ENCODE measurements around the gene BMP7.
"Not testable (repeated sequence)": the region's sequence is repeated elsewhere in the genome, so short reads cannot be mapped to it uniquely, and the experiment has no call there.

BMP7 gene

DNA sequence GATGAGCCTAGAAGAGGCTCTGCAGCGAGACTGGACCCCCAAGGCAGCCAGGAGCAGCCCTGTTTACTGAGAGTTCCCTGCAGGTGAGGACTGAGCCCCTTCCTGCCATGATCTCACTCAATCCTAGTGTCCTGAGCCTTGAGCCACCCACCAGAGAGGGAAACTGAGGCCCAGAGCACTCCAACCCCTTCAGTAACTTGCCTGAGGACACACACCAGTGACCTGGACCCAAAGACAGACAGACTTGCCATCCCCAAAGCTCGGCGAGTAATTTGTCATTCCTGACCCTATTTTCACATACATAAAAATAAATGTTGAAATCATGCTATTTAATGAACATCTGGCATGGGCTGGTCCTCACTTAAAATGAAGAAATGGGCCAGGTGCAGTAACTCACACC is 16.7 kb downstream of the BMP7 start:
- DNase-seq (ENCODE audit: low read depth in 2 of 2) = no peak

DNA sequence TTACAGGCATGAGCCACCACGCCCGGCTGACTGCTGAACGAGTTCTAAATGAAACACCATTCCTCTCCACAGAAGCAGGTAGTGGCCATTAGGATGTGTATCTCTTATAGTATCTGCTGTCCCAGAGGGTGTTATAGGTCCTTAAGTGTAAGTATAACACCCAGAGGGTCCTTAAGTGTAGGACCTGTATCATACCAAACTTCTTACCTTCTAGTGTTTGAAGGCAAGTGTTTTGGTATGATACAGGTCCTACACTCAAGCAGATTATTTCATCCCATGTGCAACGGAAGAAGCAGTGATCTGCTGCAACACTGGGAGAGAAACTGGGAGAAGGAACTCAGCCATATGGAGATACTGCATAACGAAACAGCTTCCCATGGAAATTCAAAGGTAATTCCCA is 17.4 kb downstream of the BMP7 start:
- DNase-seq (ENCODE audit: low read depth in 2 of 2) = no peak

DNA sequence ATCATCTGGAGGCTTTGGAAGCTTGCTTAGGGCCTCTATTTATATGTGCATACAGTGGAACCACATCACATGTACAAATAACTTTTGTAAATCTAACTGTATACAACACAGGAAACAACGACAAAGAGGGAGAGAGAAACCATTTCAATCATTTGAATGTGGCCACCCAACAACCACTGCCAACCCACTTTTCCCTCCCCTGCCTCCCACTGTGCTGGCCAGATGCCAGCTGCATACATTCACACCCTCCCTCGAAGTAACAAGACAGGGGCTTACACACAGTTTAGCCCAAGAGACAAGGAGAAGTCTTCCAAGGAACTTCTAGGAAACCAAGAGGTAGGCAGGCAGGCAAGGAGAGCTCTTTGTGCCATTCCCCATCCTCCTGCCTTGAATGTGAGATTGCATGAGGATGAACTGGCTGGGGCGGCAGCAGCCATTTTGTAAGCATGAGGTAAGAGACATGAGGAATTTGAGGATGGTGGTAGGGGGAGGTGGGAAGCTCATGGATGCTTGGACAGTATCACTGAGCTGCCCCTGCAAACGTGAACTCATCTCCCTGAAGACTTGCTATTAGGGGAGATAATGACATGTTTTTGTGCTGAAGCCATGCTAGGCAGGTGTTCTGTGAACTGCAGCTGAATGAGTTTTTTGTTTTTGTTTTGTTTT is 18.2 kb downstream of the BMP7 start:
- DNase-seq (ENCODE audit: low read depth in 2 of 2) = no peak

DNA sequence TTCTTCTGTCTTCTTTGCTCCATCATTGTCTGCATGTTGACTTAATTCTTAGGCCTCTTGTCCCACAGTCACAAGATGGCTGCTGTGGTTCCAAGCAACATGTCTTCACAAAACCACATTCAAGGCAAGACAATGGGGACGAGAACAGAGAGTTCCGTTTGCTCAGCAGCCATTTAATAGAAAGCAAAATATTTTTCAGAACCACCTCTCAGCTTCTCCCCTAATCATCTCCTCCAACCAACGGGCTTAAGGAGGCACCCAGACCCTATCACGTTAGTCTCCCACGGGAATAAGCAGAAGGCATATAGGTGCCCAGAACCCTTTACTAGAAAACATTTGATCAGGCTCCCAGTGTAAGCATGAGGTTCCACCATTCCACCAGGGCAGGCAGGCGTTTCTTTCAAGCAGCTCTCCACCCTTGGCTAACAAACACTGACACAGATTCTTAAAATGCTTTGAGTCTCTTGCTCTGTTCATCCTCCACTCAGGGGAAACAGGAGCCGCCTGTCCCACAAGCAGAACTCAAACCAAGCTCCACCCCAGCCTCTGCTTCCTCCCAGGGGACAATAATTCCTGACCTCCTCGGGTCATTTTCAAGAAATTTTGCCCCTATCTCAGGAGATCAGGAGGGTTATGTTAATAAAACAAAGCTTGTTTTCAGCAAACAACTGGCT is 19.0 kb downstream of the BMP7 start:
- DNase-seq (ENCODE audit: low read depth in 2 of 2) = no peak

DNA sequence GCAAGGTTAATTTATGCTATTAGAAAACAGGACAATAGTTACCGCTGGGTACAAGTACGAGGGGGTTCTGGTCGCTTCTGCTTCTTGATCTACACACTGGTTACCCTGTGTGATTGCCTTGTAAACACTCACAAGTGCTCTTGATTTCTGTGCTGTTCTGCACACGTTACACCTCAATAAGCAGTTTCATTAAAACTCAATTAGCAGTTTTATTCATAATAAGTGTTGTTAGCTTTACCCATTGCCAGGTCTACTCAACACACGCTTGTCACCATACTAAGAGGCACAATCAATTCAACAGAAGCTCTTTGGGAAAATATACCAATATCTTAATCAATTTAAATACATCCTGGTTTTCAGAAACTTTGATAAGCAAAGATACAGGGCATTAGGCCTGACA is 20.4 kb downstream of the BMP7 start:
- no peak for DNase-seq (ENCODE audit: low read depth in 2 of 2)

DNA sequence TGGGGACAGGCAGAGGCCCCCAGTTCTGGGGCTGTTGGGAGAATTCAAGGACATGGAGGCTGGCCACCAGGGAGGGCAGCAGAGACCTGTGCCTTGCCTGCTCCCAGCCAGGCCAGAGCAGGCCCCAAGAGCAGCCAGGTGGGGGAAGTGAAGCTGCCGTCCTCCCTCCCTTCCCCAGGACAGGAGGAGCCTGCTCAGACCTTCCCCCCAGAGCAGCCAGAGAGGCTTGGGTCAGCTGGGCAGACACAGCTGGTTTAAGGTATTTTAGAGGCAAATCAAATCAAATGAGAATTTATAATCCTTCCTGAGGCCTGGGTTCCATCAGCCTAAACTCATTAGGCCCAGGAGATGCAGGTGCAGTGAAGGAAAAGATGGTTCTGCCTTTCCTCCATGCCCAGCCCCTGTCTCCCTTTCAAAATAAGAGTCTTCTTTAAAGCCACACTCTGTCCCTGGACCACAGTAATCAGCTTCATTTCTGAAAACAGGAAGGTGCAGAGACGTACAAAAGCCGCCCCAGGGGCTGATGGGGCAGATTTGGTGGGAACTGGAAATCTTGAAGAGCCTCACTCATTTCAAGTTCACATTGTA is 21.7 kb downstream of the BMP7 start:
- DNase-seq (ENCODE audit: low read depth in 2 of 2) = no peak

DNA sequence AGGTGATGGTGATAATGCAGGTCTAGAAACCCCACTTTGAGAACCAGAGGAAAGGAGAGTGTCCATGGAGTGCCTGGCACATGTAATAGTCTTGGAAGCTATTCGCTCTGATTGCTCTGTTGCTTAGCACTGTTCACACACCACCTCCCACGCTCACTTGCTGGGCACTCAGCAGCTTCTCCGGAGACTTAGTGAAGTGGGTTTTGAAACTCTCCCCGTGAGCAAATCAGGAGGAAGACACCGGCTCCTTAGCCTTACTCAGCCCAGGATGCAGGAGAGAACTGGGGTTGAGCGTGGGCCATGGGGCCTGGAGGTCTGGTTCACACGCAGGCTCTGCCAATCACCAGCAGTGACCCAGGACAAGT is 22.2 kb downstream of the BMP7 start:
- DNase-seq (ENCODE audit: low read depth in 2 of 2) = no peak

DNA sequence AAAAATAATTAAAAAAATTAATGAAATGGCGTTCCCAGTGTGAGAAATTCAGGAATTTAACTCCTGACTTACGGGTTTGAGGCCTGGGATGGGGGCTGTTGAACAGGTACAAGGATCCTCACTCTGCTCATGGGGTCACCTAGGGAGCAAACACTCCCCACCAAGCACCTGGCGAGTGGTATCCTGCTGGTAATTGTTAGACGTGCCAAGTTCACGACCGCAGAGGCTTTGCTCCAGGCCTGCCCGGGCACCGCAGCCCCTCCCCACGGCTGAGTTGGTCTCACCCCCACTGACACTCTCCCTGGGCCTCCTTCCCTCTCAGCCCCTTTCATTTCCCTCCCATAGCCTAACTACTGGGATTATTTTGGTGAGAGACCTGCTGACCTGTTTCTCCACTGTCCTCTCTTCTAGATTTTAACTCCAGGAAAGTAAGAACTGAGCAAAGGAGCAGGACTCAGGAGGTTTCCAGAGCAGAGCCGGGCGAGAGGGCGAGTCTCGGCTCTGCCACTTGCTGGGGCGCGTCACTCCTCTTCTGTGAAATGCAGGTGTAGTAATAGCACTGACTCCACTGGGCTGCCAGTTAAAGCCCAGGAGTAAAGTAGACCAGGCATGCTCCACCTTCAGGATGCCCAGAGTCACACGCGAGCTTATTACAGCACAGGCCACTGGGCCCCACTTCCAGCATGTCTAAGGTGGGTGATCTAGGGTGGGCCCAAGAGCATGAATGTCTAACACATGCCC is 22.8 kb downstream of the BMP7 start:
- no peak for DNase-seq (ENCODE audit: low read depth in 2 of 2)

DNA sequence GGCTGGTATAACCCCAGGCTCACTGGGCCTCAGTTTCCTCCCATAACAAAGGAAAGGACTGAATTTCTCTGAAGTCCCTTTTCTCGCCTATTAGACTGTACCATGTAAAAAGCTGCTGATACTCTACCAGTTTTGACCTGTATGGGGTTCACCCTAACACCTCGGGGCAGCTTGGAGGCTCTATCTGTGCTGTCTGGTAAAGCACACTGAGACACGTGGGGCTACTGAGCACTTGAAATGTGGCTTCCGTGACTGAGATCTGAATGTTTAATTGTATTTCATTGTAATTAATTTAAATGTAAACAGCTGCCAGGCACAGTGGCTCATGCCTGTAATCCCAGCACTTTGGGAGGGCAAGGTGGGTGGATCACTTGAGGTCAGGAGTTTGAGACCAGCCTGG is 24.0 kb downstream of the BMP7 start:
- DNase-seq (ENCODE audit: low read depth in 2 of 2) = no peak

DNA sequence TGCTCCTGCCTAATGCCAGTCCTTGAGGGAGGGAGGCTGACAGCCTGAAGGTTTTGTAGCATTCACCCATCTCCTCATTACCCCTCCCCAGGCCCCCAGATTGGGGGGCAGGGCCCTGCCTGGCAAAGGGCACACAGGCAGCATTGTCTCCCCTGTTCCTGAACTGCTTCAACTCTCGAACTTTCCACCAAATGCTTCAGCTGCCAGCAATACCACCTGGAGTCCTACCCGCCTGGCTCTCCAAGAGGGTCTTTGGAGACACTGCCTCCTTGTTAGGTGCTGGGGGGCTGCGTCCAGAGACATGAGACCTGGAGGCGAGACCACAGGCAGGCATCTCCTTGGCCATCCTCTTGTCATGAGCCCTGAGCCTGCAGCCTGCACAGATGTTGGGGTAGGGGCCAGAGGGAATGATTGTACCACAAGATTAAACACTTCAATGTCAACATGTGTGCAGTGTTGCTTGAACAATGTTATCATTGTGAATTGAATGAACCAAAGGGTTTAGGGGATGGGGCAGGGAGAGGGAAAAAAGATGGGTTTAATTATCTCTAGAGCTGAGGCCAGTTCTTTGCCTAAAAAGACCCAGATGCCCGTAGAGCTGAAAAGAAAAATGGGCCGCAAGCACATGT is 25.0 kb downstream of the BMP7 start:
- DNase-seq (ENCODE audit: low read depth in 2 of 2) = no peak

DNA sequence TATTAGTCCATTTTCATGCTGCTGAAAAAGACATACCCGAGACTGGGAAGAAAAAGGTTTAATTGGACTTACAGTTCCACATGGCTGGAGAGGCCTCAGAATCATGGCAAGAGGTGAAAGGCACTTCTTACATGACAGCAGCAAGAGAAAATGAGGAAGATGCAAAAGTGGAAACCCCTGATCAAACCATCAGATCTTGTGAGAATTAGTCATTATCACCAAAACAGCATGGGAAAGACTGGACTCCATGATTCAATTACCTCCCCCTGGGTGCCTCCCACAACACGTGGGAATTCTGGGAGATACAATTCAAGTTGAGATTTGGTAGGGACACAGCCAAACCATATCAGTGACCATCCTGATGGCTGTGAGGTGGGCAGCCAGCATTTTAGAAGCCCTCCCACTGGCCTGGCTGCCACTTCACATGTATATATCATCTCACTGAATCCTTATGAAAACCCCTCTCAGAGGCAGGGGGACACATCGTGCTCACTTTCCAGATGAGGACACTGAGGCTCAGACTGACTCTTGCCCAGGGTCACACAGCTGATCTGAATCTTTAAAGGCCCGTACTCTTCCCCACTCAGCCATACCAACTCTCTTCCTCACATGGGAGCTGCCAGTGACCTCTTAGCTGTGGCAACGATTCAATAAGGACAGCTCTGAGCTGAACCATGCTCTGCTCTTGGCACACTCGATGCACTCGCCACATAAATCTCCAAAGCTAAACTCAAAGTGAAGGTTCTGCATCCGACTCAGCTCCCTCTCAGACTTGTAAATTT is 25.7 kb downstream of the BMP7 start:
- no peak for DNase-seq (ENCODE audit: low read depth in 2 of 2)

DNA sequence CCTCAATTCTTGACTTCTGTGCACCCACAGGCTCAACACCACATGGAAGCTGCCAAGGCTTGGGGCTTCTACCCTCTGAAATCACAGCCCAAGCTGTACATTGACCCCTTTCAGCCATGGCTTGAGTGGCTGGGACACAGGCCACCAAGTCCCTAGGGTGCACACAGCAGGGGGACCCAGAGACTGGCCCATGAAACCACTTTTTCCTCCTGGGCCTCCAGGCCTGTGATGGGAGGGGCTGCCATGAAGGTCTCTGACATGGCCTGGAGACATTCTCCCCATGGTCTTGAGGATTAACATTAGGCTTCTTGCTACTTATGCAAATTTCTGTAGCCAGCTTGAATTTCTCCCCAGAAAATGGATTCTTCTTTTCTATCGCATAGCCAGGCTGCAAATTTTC is 26.7 kb downstream of the BMP7 start:
- not testable (repeated sequence) for DNase-seq (ENCODE audit: low read depth in 2 of 2)

DNA sequence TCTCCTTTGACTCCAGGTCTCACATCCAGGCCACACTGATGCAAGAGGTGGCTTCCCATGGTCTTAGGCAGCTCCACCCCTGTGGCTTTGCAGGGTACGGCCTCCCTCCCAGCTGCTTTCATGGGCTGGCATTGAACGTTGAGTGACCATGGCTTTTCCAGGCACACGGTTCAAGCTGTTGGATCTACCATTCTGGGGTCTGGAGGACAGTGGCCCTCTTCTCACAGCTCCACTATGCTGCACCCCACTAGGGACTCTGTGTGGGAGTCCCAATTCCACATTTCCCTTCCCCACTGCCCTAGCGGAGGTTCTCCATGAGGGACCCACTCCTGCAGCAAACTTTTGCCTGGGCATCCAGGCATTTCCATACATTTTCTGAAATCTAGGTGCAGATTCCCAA is 27.1 kb downstream of the BMP7 start:
- not testable (repeated sequence) for DNase-seq (ENCODE audit: low read depth in 2 of 2)

DNA sequence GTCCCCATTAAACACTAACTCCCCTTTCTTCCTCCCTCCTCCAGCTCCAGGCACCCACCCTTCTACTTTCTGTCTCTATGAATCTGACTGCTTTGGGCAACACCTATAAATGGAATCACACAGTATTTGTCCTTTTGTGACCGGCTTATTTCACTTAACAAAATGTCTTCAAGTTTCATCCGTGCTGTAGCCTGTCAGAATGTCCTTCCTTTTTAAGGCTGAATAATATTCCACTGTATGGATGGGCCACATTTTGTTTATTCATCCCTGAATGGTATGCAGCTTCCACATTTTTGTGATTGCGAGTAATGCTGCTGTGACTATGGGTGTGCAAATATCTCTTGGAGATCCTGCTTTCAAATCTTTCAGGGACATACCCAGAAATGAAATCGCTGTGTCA is 28.4 kb downstream of the BMP7 start:
- no peak for DNase-seq (ENCODE audit: low read depth in 2 of 2)

DNA sequence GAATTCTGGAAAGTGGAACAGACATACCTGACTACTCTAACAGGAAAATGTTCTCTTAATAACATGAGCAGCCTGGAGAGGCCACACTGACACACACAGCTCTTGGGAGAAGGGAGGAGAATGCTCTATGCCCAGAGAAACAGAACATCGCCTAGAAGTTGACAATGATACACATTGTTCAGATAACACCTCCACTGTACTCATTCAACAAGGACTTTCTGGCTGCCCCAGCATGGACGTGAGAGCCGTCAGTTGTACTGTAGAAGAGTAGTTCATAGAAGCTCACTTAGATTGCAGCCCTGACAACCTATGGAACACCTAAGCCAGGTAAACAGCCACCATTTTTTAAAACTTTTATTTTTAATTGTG is 28.9 kb downstream of the BMP7 start:
- no peak for DNase-seq (ENCODE audit: low read depth in 2 of 2)

DNA sequence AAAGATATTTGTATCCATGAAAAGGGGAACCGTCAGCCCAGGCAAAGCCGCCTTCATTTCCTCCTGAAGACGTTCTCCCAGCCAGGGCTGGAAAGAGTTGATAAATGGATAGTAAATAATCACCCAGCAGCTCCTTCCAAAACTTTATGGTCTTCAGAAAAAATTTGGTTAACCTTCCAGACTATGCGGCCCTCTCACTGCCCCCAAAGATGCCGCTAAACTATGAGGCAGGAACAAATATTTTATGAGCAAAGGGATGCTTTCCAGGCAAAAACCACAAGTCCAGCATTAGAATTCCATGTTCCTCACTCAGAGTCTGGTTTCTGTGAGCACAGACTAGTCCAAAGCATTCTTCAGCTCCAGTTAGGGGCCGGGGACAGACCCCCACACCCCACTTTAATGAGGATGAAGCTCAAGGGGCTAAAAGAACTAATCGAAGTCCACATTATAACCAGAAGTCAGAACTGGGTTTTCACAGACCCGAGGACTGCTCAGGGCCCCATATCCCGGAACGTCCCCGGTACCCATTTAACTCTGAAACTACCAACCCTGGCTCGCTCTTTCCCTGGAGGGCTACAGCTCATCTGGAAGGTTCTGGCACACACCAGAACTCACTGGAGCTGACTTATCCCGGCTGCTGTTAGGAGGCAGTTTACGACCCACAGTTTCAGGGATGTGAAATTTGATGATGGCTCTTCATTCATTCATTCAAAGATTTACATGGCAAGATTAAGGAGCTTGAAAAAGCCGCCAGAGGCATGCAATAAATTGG is 29.4 kb downstream of the BMP7 start:
- no peak for DNase-seq (ENCODE audit: low read depth in 2 of 2)

DNA sequence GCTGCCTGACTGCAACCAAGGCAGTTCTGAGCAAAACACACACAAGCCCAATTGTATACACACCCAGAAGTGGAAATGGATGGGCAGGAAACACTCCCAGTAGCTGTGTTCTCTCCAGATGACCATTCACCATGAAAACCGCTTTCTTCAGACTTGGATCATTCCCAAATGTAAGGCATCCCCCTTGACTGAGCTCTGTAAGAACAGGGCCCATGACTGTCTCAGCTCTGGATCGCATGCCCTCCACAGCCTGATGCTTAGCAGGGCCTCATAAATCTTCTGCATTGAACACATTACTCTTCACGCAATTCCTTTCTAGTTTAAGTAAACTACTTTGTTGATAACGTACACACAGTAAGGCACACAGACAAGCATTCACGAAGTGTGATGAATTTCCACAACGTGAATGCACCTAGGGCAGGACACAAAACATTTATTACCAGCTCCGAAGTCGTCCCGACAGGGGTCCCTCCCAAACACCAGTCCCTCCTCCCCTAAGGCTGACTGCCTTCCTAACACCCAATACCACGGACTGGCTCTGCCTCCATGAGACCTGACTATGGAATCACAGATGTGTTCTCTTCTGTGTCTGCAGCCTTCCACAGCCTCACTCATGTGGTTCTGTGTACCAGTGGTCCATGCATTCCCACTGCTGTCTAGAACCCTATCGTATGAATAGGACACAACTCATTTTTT is 31.7 kb downstream of the BMP7 start:
- no peak for DNase-seq (ENCODE audit: low read depth in 2 of 2)

DNA sequence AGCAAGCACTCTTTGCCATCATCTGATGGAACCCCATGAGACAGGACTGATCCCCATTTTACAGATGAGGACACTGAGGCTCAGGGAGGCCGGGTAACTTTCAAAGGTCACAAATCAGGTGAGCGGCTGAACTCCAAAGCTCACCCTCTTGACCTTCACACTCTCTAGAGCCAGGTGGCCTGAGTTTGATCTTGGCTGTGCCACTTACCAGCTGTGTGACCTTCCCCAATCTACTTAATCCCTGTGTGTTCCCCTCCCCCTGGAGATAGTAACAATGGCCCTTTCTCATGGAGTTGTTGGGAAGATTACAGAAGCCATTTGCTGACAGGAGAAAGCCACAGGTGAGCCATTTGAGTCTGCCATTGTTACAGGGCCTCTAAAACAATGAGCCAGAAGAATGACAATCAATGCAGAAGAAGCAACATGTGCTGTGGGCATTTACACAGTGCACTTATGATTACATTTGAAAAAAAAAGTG is 34.5 kb downstream of the BMP7 start:
- DNase-seq (ENCODE audit: low read depth in 2 of 2) = no peak

DNA sequence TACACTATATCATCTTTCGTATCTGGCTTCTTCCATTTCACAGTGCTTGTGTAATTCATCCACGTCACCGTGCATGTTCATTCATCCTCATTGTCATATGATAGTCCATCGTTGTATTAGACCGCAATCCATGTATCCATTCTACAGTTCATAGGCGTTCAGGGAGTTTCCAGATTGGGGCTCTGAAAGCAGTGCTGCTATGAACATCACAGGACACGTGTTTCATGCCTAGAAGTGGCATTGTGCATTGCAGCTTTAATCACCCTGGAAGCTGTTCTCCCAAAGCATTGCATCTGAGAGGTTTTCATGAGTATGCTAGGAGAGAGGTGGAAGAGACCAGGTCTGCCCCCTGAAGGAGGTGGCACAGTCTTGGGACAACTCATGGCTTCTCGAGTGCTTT is 35.3 kb downstream of the BMP7 start:
- no peak for DNase-seq (ENCODE audit: low read depth in 2 of 2)

DNA sequence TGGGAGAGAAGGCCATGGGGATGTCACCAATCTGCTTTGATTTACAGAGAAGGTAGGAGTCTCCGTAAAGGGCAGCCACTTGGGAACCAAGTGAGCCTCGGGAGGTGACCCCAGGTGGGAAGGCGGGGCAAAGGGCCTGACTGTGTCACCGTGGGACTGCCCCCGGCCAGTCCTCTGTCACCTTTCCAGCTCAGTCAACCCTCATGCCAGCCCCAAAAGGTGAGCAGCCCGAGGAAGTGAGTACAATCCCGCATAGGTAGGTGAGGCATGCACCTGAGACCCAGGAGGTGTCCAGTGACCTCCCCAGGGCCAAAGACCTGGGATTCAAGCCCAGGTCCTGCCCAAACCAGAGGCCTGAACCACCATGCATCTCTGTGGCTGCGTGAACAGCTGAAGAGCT is 36.2 kb downstream of the BMP7 start:
- no peak for DNase-seq (ENCODE audit: low read depth in 2 of 2)

All from stimulated activated CD4-positive, alpha-beta T cell treated with anti-CD3 and anti-CD28 coated beads, Interleukin-15, amount 100 ng/mL, for 48 hours (primary cell).